ENCODE measurements around the gene CLBA1. TPM values are rescaled to one million over a fixed set of nuclear protein-coding genes. Genes with fewer than 3 reads are reported as not detected.

Gene CLBA1
- total RNA-seq, 1 donor from 2014 or later, result 2.4 TPM

DNA sequence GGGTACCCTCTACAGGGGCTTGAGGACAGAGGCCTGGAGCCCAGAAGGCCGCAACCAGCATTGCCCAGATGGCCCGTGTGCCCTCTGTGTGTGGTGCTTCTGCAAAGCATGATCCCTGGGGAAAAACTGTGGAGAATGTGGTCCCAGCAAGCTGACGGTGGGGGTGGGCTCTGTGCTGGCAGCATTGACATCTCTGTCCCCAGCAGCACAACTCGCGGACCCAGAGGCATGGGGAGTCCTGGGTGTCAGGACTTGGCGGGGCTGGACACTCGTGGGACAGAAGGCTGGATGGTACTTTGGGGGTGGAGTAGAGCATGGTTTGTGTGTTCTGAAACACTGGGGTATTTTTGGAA lies 4.3 kb downstream of the CLBA1 start:
- Histone ChIP-seq H3K9me3 (replicated peaks) (no peaks in the 10 kb centered on the region), H3K27ac (replicated peaks) (no peak overlapping the region), H3K27me3 (ENCODE audit: low read depth) (no peaks in the 10 kb centered on the region), H3K4me1 (peaks cover 15% of the 10 kb centered on the region), H3K4me3 (no peak overlapping the region), H3K36me3 (peaks cover 19% of the 10 kb centered on the region)
- no peak for DNase-seq
- intact Hi-C loops (cut with micrococcal nuclease), result no loop called here
- TF ChIP-seq, protein P1, sequence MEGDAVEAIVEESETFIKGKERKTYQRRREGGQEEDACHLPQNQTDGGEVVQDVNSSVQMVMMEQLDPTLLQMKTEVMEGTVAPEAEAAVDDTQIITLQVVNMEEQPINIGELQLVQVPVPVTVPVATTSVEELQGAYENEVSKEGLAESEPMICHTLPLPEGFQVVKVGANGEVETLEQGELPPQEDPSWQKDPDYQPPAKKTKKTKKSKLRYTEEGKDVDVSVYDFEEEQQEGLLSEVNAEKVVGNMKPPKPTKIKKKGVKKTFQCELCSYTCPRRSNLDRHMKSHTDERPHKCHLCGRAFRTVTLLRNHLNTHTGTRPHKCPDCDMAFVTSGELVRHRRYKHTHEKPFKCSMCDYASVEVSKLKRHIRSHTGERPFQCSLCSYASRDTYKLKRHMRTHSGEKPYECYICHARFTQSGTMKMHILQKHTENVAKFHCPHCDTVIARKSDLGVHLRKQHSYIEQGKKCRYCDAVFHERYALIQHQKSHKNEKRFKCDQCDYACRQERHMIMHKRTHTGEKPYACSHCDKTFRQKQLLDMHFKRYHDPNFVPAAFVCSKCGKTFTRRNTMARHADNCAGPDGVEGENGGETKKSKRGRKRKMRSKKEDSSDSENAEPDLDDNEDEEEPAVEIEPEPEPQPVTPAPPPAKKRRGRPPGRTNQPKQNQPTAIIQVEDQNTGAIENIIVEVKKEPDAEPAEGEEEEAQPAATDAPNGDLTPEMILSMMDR (IDR thresholded peaks at IDR 0.05; ENCODE audit: borderline replicate concordance), result no peak

DNA sequence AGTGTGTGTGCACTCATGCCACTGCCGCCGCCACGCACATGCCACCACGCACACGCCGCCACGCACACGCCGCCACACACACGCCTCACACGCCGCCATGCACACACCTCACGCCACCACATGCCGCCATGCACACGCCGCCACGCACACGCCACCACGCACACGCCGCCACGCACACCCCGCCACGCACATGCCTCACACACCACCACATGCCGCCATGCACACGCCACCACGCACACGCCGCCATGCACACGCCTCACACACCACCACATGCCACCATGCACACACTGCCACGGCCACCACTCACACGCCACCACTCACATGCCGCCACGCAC lies 6.3 kb downstream of the CLBA1 start:
- intact Hi-C loops (cut with micrococcal nuclease), result no loop called here
- peaks cover 3% of the 10 kb centered on the region for H3K4me1 ChIP-seq
- DNase-seq, result no peak
- H3K27me3 ChIP-seq (ENCODE audit: low read depth), result no peaks in the 10 kb centered on the region
- H3K9me3 ChIP-seq (replicated peaks), result no peaks in the 10 kb centered on the region
- no peak overlapping the region for H3K4me3 ChIP-seq
- H3K27ac ChIP-seq (replicated peaks), result no peak overlapping the region
- H3K36me3 ChIP-seq, result peaks cover 19% of the 10 kb centered on the region
- TF ChIP-seq, protein P1 (IDR thresholded peaks at IDR 0.05; ENCODE audit: borderline replicate concordance), result no peak

DNA sequence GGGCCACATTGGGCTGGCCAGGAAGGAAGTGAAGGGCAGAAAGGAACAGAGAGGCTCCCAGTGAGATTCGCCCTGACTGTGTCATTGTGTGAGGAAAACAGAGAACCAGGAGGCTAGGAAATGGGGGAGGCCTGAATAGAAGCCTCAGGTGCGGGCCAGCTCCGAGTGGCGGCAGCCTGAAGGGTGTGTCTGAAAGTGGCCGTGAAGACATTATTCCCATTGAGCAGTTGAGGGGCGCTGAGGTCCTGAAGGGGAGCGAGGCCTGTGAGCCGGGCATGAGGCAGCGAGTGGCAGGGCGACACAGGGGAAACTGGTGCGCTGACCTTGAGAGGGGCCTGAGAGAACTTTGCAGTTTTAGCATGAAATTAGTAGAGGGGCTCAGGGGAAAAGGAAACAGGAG lies 6.9 kb downstream of the CLBA1 start:
- Histone ChIP-seq H3K4me3 (no peak overlapping the region), H3K27ac (replicated peaks) (no peak overlapping the region), H3K9me3 (replicated peaks) (no peaks in the 10 kb centered on the region), H3K27me3 (ENCODE audit: low read depth) (no peaks in the 10 kb centered on the region), H3K4me1 (no peaks in the 10 kb centered on the region), H3K36me3 (peaks cover 19% of the 10 kb centered on the region)
- intact Hi-C loops (cut with micrococcal nuclease), result no loop called here
- no peak for DNase-seq
- TF ChIP-seq, protein P1 (IDR thresholded peaks at IDR 0.05; ENCODE audit: borderline replicate concordance), result no peak

DNA sequence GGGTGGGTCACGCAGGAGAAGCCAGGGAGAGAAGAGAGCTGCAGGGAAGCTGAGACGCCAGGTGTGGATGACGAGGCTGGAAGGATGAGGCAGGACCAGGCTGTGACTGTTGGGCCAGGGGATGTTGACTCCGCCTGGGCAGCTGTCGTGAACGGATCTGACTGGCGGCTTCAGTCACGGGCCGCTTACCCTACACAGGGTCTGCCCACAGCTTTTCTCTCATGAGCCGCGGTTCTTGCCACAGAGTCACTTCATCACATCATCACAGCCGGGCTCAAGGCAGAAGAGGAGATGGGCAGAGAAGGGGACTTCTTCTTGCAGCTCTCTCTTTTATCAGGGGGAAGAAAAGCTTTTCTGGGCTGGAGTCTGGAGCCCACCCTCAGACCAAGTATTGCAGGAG lies 7.7 kb downstream of the CLBA1 start:
- TF ChIP-seq, protein P1 (IDR thresholded peaks at IDR 0.05; ENCODE audit: borderline replicate concordance), result no peak
- no peaks in the 10 kb centered on the region for H3K9me3 ChIP-seq (replicated peaks)
- H3K36me3 ChIP-seq, result peaks cover 19% of the 10 kb centered on the region
- no peak overlapping the region for H3K27ac ChIP-seq (replicated peaks)
- no peak overlapping the region for H3K4me3 ChIP-seq
- intact Hi-C loops (cut with micrococcal nuclease), result no loop called here
- no peaks in the 10 kb centered on the region for H3K27me3 ChIP-seq (ENCODE audit: low read depth)
- DNase-seq, result no peak
- H3K4me1 ChIP-seq, result no peaks in the 10 kb centered on the region

DNA sequence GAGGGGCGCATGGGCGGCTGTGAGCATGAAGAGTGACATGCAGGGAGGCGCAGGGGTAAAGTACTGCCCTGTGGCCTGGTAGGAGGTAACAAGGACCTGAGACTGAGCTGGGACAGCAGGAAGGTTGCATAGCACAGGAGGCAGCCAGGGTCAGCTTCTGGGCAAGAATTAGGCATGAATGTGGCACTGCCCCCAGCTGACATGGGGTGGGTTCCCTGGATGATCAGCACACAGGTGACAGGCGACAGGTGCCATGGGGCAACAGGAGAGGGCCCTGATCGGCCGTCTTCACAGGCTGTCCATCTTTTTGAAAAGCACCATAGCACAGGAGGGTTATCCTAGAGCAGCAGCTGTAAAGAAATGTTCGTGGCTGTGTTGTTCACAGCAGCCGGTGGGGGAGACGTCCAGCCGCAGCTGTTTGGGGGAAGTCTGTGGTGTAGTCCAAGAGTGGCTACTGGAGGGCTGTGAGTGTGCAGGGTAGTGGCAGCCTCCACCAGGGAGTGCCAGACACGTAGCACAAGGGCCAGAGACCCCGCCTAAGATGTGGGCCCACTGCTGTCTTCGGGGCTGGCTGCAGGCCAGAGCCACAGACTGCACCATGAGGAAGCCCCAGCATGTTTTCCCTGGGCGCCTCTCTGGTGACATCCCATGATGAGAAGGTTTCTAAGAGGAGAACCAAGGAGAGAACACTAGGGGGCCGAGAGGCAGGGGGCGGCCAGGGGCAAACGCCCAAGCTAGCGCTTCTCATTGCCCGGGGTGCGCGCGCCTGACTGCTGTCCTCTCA lies 8.4 kb downstream of the CLBA1 start:
- peaks cover 19% of the 10 kb centered on the region for H3K36me3 ChIP-seq

More for the DNA sequence above, 8.4 kb downstream of the CLBA1 start:
- H3K9me3 ChIP-seq (replicated peaks), result no peaks in the 10 kb centered on the region
- H3K27ac ChIP-seq (replicated peaks), result no peak overlapping the region
- H3K4me3 ChIP-seq, result no peak overlapping the region
- no peak for DNase-seq
- TF ChIP-seq, protein P1 (IDR thresholded peaks at IDR 0.05; ENCODE audit: borderline replicate concordance), result no peak
- intact Hi-C loops (cut with micrococcal nuclease), result no loop called here
- H3K4me1 ChIP-seq, result no peaks in the 10 kb centered on the region
- no peaks in the 10 kb centered on the region for H3K27me3 ChIP-seq (ENCODE audit: low read depth)

All from left ventricle myocardium inferior (tissue), 1 donor.